RWPE2 (cell line): ENCODE data around the gene WDR20.

Source experiments
- ATAC-seq: fragments of 200-7000 bp; cut with Tn5 transposase; 3 replicates; pipeline ENCODE4 v1.9.1; 2021; ENCODE audit warnings: low read depth
- DNase-seq: peaks from one replicate; pipeline ENCODE4 v3.0.0-alpha.2; 2020; ENCODE audit warnings: low spot score
- H3K27ac ChIP-seq: fragments of 450-650 bp; 2 replicates; pipeline ENCODE4 v1.5.1; 2017; ENCODE audit warnings: mild to moderate bottlenecking; ENCODE audit not compliant: poor library complexity, severe bottlenecking
- H3K27me3 ChIP-seq: fragments of 250-450 bp; sonication (Bioruptor Pico); 2 replicates; pipeline ENCODE4 v1.5.1; 2021; ENCODE audit warnings: mild to moderate bottlenecking, moderate library complexity; ENCODE audit not compliant: insufficient read depth, poor library complexity, severe bottlenecking
- H3K36me3 ChIP-seq: fragments of 250-450 bp; sonication (Bioruptor Pico); 2 replicates; pipeline ENCODE4 v1.5.1; 2020; ENCODE audit warnings: low read depth, mild to moderate bottlenecking, moderate library complexity
- H3K4me1 ChIP-seq: fragments of 250-450 bp; sonication (Bioruptor Pico); 2 replicates; pipeline ENCODE4 v1.5.1; 2021; ENCODE audit warnings: mild to moderate bottlenecking, moderate library complexity; ENCODE audit not compliant: insufficient read depth, poor library complexity, severe bottlenecking
- H3K4me3 ChIP-seq: fragments of 250-450 bp; sonication (Bioruptor Pico); 2 replicates; pipeline ENCODE4 v1.5.1; 2021; ENCODE audit warnings: mild to moderate bottlenecking, moderate library complexity; ENCODE audit not compliant: severe bottlenecking
- H3K9me3 ChIP-seq: fragments of 250-450 bp; sonication (Bioruptor Pico); 2 replicates; pipeline ENCODE4 v1.5.1; 2021; ENCODE audit warnings: mild to moderate bottlenecking, moderate library complexity; ENCODE audit not compliant: severe bottlenecking
- CTCF ChIP-seq: fragments of 450-650 bp; IDR thresholded peaks from one replicate; pipeline ENCODE4 v1.5.1; 2017; ENCODE audit warnings: mild to moderate bottlenecking, moderate library complexity; ENCODE audit not compliant: poor library complexity, severe bottlenecking

WDR20 gene

GRCh38 chr14:102195446-102195845 lies 55.7 kb downstream of the WDR20 start:
- Histone ChIP-seq H3K36me3 (peaks cover 43% of the 10 kb centered on the region), H3K4me1 (peaks cover 5% of the 10 kb centered on the region), H3K27ac (no peak overlapping the region), H3K4me3 (no peak overlapping the region), H3K27me3 (no peaks in the 10 kb centered on the region), H3K9me3 (no peaks in the 10 kb centered on the region)
- DNase-seq (no peak), ATAC-seq (no peak)
- no peak for TF ChIP-seq CTCF

GRCh38 chr14:102196039-102196901 lies 56.6 kb downstream of the WDR20 start:
- peaks cover 43% of the 10 kb centered on the region for H3K36me3 ChIP-seq
- no peak overlapping the region for H3K4me3 ChIP-seq
- no peak overlapping the region for H3K27ac ChIP-seq
- H3K4me1 ChIP-seq = no peaks in the 10 kb centered on the region
- no peaks in the 10 kb centered on the region for H3K9me3 ChIP-seq
- H3K27me3 ChIP-seq = no peaks in the 10 kb centered on the region
- ATAC-seq (no peak), DNase-seq (no peak)
- TF ChIP-seq CTCF = no peak

- DNase-seq (no peak), ATAC-seq (no peak)
- Histone ChIP-seq H3K27ac (no peak overlapping the region), H3K4me1 (no peaks in the 10 kb centered on the region), H3K36me3 (peaks cover 43% of the 10 kb centered on the region), H3K4me3 (no peak overlapping the region), H3K27me3 (no peaks in the 10 kb centered on the region), H3K9me3 (no peaks in the 10 kb centered on the region)
- TF ChIP-seq CTCF = no peak
These were observed 57.2 kb downstream of the WDR20 start for GRCh38 chr14:102196902-102197230.

GRCh38 chr14:102197317-102197853 lies 57.7 kb downstream of the WDR20 start:
- Histone ChIP-seq H3K36me3 (peaks cover 43% of the 10 kb centered on the region), H3K4me1 (no peaks in the 10 kb centered on the region), H3K27me3 (no peaks in the 10 kb centered on the region), H3K27ac (no peak overlapping the region), H3K4me3 (no peak overlapping the region), H3K9me3 (no peaks in the 10 kb centered on the region)
- DNase-seq (no peak), ATAC-seq (no peak)
- no peak for TF ChIP-seq CTCF
